PFSK-1 (cell line): ENCODE results near the gene RAP1GDS1.

Experiments used
- FOXP2 ChIP-seq: optimal IDR thresholded peaks from 2 replicates; pipeline ENCODE3; 2011; ENCODE audit warnings: borderline replicate concordance, control low read depth, inconsistent platforms; ENCODE audit not compliant: insufficient read depth; ENCODE audit errors: extremely low read length, extremely low read depth
- POLR2AphosphoS5 ChIP-seq: IDR thresholded peaks from 2 replicates; pipeline ENCODE4 v1.6.1; 2012; ENCODE audit warnings: low read depth, mild to moderate bottlenecking, control low read depth, low read length, moderate library complexity
- REST ChIP-seq, 2 experiments: IDR thresholded peaks; 2 replicates each; pipeline versions ENCODE4 v1.6.1 to v1.8.0; 2011 to 2012; ENCODE audit warnings: low read depth in 2 of 2, low read length in 2 of 2, control low read depth in 1 of 2, inconsistent platforms in 1 of 2, mild to moderate bottlenecking in 1 of 2, moderate library complexity in 1 of 2; ENCODE audit not compliant: insufficient read depth in 1 of 2
- SIN3A ChIP-seq: IDR thresholded peaks from 2 replicates; pipeline ENCODE4 v1.6.1; 2012; ENCODE audit warnings: mild to moderate bottlenecking, low read length, moderate library complexity, borderline replicate concordance; ENCODE audit not compliant: insufficient read depth
- TAF1 ChIP-seq: IDR thresholded peaks from 2 replicates; pipeline ENCODE4 v1.6.1; 2012; ENCODE audit warnings: low read length, control low read depth, borderline replicate concordance; ENCODE audit not compliant: insufficient read depth

The RAP1GDS1 gene

GRCh38 chr4:98381306-98381705, 120.1 kb downstream of the RAP1GDS1 start:
- TF ChIP-seq SIN3A, result no peak
- TF ChIP-seq FOXP2, result no peak
- no peak for TF ChIP-seq POLR2AphosphoS5
- no peak for TF ChIP-seq REST (IDR thresholded peaks at IDR 0.05; ENCODE audit: insufficient read depth in 1 of 2, low read depth in 2 of 2, low read length in 2 of 2)
- no peak for TF ChIP-seq TAF1

- TF ChIP-seq REST (IDR thresholded peaks at IDR 0.05; ENCODE audit: insufficient read depth in 1 of 2, low read depth in 2 of 2, low read length in 2 of 2) (no peak), FOXP2 (no peak), POLR2AphosphoS5 (no peak), TAF1 (no peak), SIN3A (no peak)
Measured at GRCh38 chr4:98383431-98384106, 122.4 kb downstream of the RAP1GDS1 start.

- TF ChIP-seq FOXP2 (no peak), TAF1 (no peak), SIN3A (no peak), REST (IDR thresholded peaks at IDR 0.05; ENCODE audit: insufficient read depth in 1 of 2, low read depth in 2 of 2, low read length in 2 of 2) (no peak), POLR2AphosphoS5 (no peak)
Measured at GRCh38 chr4:98385831-98386230, 124.6 kb downstream of the RAP1GDS1 start.

GRCh38 chr4:98387345-98388026, 126.3 kb downstream of the RAP1GDS1 start:
- TF ChIP-seq SIN3A, result no peak
- no peak for TF ChIP-seq FOXP2
- no peak for TF ChIP-seq REST (IDR thresholded peaks at IDR 0.05; ENCODE audit: insufficient read depth in 1 of 2, low read depth in 2 of 2, low read length in 2 of 2)
- no peak for TF ChIP-seq POLR2AphosphoS5
- no peak for TF ChIP-seq TAF1
